Rectal smooth muscle tissue (tissue), 1 donor: ENCODE results near the gene SELENOS.
A peak's percentile ranks its signal among the peaks of the same experiment; 100 is the strongest.

ENCODE experiments used
- H3K27ac ChIP-seq: one replicate; pipeline ENCODE4 v1.7.0; 2013; ENCODE audit warnings: low read depth, low read length, inconsistent platforms
- H3K27me3 ChIP-seq: one replicate; pipeline ENCODE4 v1.7.0; 2013; ENCODE audit warnings: low read length; ENCODE audit not compliant: control insufficient read depth, insufficient read depth
- H3K36me3 ChIP-seq: one replicate; pipeline ENCODE4 v1.7.0; 2013; ENCODE audit warnings: low read length; ENCODE audit not compliant: control insufficient read depth, insufficient read depth
- H3K4me1 ChIP-seq: one replicate; pipeline ENCODE4 v1.7.0; 2013; ENCODE audit warnings: low read length; ENCODE audit not compliant: control insufficient read depth, insufficient read depth
- H3K4me3 ChIP-seq: one replicate; pipeline ENCODE4 v1.7.0; 2013; ENCODE audit warnings: low read length
- H3K9ac ChIP-seq: one replicate; pipeline ENCODE4 v1.7.0; 2013; ENCODE audit warnings: low read length

Gene SELENOS

GRCh38 chr15:101277038-101277822 is at the start of gene SELENOS:
Gene SELENOS, minus strand, starts transcription at chr15:101277485. Its CDS starts 68 bp downstream, at chr15:101277417.
- no peaks in the 10 kb centered on the region for H3K27me3 ChIP-seq
- H3K4me1 ChIP-seq: no peaks in the 10 kb centered on the region
- H3K4me3 ChIP-seq: peak within 1 kb of the TSS; percentile 86
- H3K27ac ChIP-seq: peak within 1 kb of the TSS; percentile 88
- peak within 1 kb of the TSS; percentile 90 for H3K9ac ChIP-seq
- H3K36me3 ChIP-seq: peaks cover 27% of the 10 kb centered on the region

GRCh38 chr15:101326462-101327146 is 49.3 kb upstream of the SELENOS start:
- no peaks in the 10 kb centered on the region for H3K36me3 ChIP-seq

DNA sequence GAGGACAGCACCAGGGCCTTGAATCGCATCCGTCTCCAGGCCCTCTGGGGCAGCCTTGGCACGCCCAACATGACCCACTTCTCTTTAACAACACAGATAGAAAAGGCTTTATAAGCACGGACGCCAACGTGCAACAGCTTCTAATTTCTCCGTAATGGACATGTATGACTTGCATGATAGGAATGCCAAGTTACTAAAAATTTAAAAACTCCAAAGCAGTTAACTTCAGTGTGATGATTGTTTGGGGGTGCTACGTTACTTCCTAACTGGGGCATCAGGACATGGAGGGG is 48.7 kb upstream of the SELENOS start:
- H3K4me1 ChIP-seq: no peaks in the 10 kb centered on the region
- no peak overlapping the region for H3K4me3 ChIP-seq
- no peak overlapping the region for H3K27ac ChIP-seq
- no peaks in the 10 kb centered on the region for H3K27me3 ChIP-seq
- H3K36me3 ChIP-seq: no peaks in the 10 kb centered on the region
- H3K9ac ChIP-seq: no peak overlapping the region

More at GRCh38 chr15:101326462-101327146, 49.3 kb upstream of the SELENOS start:
- Histone ChIP-seq H3K4me3 (no peak overlapping the region), H3K4me1 (no peaks in the 10 kb centered on the region), H3K27ac (no peak overlapping the region), H3K27me3 (no peaks in the 10 kb centered on the region), H3K9ac (no peak overlapping the region)

GRCh38 chr15:101325263-101326025 is 48.2 kb upstream of the SELENOS start:
- no peak overlapping the region for H3K27ac ChIP-seq
- no peak overlapping the region for H3K9ac ChIP-seq
- no peaks in the 10 kb centered on the region for H3K4me1 ChIP-seq
- no peaks in the 10 kb centered on the region for H3K27me3 ChIP-seq
- H3K4me3 ChIP-seq: no peak overlapping the region
- no peaks in the 10 kb centered on the region for H3K36me3 ChIP-seq

- no peak overlapping the region for H3K27ac ChIP-seq
- no peak overlapping the region for H3K9ac ChIP-seq
- no peaks in the 10 kb centered on the region for H3K36me3 ChIP-seq
- no peaks in the 10 kb centered on the region for H3K27me3 ChIP-seq
- no peak overlapping the region for H3K4me3 ChIP-seq
- no peaks in the 10 kb centered on the region for H3K4me1 ChIP-seq
These were observed 47.4 kb upstream of the SELENOS start for GRCh38 chr15:101324524-101325177.

DNA sequence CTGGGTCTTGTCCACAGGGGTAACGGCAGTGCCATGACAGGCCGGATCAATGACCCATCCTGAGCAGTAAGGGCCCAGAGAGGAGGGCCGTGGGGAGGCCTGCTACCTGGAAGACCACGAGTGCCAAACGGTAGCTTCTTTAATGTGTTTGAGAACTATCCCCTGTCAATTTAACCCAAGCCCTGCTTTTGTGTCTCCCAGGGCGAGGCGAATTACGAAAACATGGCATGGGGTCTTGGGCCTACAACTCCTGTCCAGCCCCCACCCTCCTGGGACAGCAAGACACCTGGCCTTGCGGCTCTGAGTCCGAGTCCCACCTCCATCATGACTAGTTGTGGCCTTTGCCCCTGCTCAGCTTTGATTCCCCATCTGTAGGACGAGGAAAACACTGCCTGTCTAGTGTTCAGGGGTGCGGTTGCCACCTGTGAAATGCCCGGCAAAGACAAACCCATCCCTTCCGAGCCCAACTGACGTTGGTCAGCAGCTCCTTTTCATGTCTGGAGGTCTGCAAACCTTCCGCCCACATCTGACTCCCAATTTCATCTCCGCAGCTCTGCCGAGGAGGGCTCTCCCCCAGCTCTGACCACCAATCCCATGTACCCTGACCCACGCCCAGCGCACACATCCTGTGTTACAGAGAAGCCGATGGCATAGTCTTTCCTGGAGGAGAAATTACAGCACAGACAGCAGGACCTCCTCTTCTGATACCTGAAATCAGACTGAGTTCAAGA is 46.7 kb upstream of the SELENOS start:
- H3K4me3 ChIP-seq: no peak overlapping the region
- no peaks in the 10 kb centered on the region for H3K36me3 ChIP-seq
- H3K9ac ChIP-seq: no peak overlapping the region
- no peak overlapping the region for H3K27ac ChIP-seq
- H3K4me1 ChIP-seq: no peaks in the 10 kb centered on the region
- no peaks in the 10 kb centered on the region for H3K27me3 ChIP-seq

DNA sequence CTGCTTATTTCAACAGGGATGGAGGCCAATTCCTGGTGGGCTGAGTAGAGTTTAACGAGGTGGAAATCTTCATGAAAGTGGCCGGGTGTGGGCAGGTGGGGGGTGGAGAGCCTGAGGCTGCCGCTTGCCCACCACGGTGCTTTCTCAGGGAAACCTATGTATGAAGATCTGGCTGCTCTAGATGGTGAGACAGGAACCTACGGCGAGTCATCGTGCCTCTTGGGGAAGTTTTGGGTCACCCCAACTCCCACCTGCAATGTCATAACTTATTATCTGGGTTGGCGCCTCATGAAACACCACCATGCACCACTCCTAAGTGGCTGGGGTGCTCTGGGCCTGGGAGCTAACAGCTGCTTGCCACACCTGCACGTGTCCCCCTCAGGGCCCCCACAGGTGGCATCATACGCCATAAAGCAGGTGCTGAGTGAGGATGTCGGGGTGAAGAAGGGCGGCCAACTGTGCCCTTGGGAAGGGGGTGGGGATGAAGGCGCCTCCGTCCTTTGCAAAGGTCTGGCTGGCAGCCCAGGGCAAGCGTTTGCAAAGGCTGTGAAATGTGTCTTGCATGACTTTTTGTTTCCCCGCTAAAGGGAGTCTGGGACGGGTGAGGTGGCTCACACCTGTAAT is 45.7 kb upstream of the SELENOS start:
- H3K4me1 ChIP-seq: no peaks in the 10 kb centered on the region
- no peaks in the 10 kb centered on the region for H3K27me3 ChIP-seq
- H3K9ac ChIP-seq: no peak overlapping the region
- H3K27ac ChIP-seq: no peak overlapping the region
- no peak overlapping the region for H3K4me3 ChIP-seq
- H3K36me3 ChIP-seq: no peaks in the 10 kb centered on the region

DNA sequence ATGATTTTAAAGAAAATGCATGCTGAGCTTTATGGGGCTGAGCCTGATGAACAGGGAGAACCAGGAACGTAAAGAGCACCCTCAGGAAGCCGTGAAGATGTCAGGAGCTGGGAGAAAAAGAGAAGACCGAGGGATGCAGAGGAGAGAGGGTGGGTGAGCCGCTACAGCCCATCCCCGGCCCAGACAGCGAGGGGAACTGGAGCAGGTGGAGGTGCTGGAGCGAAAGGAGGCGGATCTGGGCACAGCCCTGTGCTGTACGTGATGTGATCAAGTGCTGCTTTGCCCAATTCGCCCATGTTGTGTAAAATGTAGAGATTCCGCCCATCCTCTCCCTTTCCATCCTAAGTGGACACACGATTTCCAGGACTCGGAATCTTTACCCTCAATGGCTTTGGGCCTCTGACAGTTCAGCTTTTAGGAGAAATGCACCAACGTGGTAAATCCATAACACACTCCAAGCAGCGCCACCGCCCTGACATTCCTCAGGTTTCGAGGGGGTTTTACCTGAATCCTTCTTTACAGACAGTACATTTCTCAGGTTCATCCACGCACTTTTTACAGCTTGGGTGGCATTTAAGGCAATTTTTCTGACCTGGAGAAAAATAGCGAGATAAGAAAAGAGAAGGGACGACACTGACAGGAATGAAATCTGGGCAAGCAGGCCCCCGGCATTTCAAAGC is 44.9 kb upstream of the SELENOS start:
- Histone ChIP-seq H3K9ac (no peak overlapping the region), H3K27ac (no peak overlapping the region), H3K27me3 (no peaks in the 10 kb centered on the region), H3K4me3 (no peak overlapping the region), H3K4me1 (no peaks in the 10 kb centered on the region), H3K36me3 (no peaks in the 10 kb centered on the region)

DNA sequence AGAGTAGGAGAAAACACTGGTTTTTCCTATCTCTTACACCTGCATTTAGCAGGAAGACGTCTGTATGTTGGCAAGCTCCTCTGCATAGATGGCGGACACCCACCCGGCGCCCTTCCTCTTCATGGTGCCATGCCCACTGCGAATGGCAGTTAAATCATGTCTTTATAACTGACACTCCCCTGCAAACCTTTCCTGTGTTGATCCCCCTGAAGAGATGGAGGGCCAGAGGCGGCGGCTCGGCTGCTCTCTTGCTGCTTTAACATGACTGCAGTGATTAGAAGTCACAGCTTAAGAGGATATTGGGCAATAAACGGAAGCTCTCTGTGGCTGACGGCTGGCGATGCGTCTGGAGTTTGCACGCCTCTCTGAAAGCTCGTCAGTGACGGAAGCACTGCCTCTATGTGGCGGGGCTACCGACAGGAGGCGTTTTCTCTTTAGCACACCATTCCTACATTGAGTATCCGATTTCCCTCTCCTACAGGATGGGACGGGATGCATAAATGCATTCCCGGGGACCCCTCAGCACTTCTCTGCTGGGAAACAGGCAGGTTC is 43.3 kb upstream of the SELENOS start:
- Histone ChIP-seq H3K27me3 (no peaks in the 10 kb centered on the region), H3K4me1 (no peaks in the 10 kb centered on the region), H3K36me3 (no peaks in the 10 kb centered on the region), H3K4me3 (no peak overlapping the region), H3K27ac (no peak overlapping the region), H3K9ac (no peak overlapping the region)

DNA sequence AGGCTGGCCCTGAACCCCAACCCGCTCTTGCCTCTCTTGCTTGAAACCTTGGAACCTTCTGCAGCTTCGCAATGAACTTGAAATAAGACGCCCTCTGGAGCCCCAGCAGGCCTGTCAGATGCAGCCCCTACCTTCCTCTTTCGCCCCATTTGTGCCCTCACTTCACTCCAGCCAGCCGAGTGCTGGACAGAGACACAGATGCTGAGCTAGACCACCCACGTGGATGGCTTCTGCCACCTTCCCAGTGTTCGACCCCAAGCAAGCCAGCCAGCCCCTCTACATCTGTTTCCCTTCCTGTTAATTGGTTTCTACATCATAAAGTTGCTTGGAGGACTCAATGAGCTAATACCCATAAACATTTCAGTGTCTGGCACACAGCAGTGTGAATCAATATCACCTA is 41.6 kb upstream of the SELENOS start:
- Histone ChIP-seq H3K4me1 (no peaks in the 10 kb centered on the region), H3K27me3 (no peaks in the 10 kb centered on the region), H3K27ac (no peak overlapping the region), H3K36me3 (no peaks in the 10 kb centered on the region), H3K9ac (no peak overlapping the region), H3K4me3 (no peak overlapping the region)
